ENCODE data around the gene AKAP13. TPM values are rescaled to one million over a fixed set of nuclear protein-coding genes. Genes with fewer than 3 reads are reported as not detected.

AKAP13 gene
- polyA plus RNA-seq, 2 of the 4 experiments (the other 2 are of a cell fraction), result 20.4 to 28.8 TPM

GRCh38 chr15:85557385-85557784 lies 177.0 kb downstream of the AKAP13 start:
- Histone ChIP-seq H3K4me1 (no peaks in the 10 kb centered on the region), H3K4me2 (no peak overlapping the region), H3K27ac (no peak overlapping the region), H3K4me3 (no peak overlapping the region), H3K9me3 (no peaks in the 10 kb centered on the region)
- DNase-seq (ENCODE audit: low read depth in 1 of 2, low spot score in 1 of 2) (no peak), ATAC-seq (no peak), FAIRE-seq (no peak)
- POLR2A ChIA-PET, result no interaction called here
- TF ChIP-seq ZSCAN20 (CRISPR knock-in tag; IDR thresholded peaks at IDR 0.05) (no peak), NFE2L2 (conservative IDR thresholded peaks at IDR 0.05; ENCODE audit: low read length) (no peak), JUN (IDR thresholded peaks at IDR 0.05) (no peak), ZNF302 (CRISPR knock-in tag; IDR thresholded peaks at IDR 0.05) (no peak), SMC3 (IDR thresholded peaks at IDR 0.05) (no peak), FOSB (CRISPR knock-in tag; IDR thresholded peaks at IDR 0.05) (no peak), BCL3 (IDR thresholded peaks at IDR 0.05) (no peak), NPAS2 (CRISPR knock-in tag; IDR thresholded peaks at IDR 0.05; ENCODE audit: borderline replicate concordance) (no peak), MAX (IDR thresholded peaks at IDR 0.05) (no peak), CTCF (IDR thresholded peaks at IDR 0.05) (no peak), ZFP36 (IDR thresholded peaks at IDR 0.05; ENCODE audit: borderline replicate concordance, partially characterized antibody) (no peak), RARB (CRISPR knock-in tag; IDR thresholded peaks at IDR 0.05) (no peak), CEBPB (IDR thresholded peaks at IDR 0.05) (no peak), RFX5 (IDR thresholded peaks at IDR 0.05) (no peak), CBX8 (IDR thresholded peaks at IDR 0.05) (no peak), NR3C1 (IDR thresholded peaks at IDR 0.05) (no peak)
- WGBS (ENCODE audit: missing lambda C conversion rate), result 80% methylated on average over 6 of the region's 6 CpGs
- CTCF ChIA-PET, result interaction anchor here (2.0 to 3.0 kb wide), 2 partner anchors 53 to 226 kb away, joined by 5 to 11 read pairs; no protein-coding TSS in a partner anchor

- Histone ChIP-seq H3K9me3 (no peaks in the 10 kb centered on the region), H3K4me2 (no peak overlapping the region), H3K4me1 (peaks cover 12% of the 10 kb centered on the region), H3K27ac (no peak overlapping the region; a peak in 1 of 6 replicates), H3K4me3 (no peak overlapping the region)
- ChIA-PET POLR2A (no interaction called here), CTCF (interaction anchor here (1.0 to 1.7 kb wide), 4 partner anchors 10 to 53 kb away, joined by 3 to 5 read pairs (median 4); no protein-coding TSS in a partner anchor)
- FAIRE-seq (no peak), DNase-seq (ENCODE audit: low read depth in 1 of 2, low spot score in 1 of 2) (no peak), ATAC-seq (no peak)
- no peak for TF ChIP-seq CBX8 (IDR thresholded peaks at IDR 0.05)
- TF ChIP-seq CTCF (IDR thresholded peaks at IDR 0.05), result no peak
- TF ChIP-seq CBX2 (IDR thresholded peaks at IDR 0.05; ENCODE audit: borderline replicate concordance, low read depth), result no peak
- TF ChIP-seq HES2 (IDR thresholded peaks at IDR 0.05), result no peak
- TF ChIP-seq BHLHE40 (IDR thresholded peaks at IDR 0.05; ENCODE audit: low read depth, low read length), result no peak
- no peak for TF ChIP-seq NR3C1 (IDR thresholded peaks at IDR 0.05)
- TF ChIP-seq MAFK (IDR thresholded peaks at IDR 0.05; ENCODE audit: partially characterized antibody), result no peak
- no peak for TF ChIP-seq HOXB5 (CRISPR knock-in tag; IDR thresholded peaks at IDR 0.05)
- TF ChIP-seq TFCP2L1 (CRISPR knock-in tag; IDR thresholded peaks at IDR 0.05), result no peak
- no peak for TF ChIP-seq E2F6 (IDR thresholded peaks at IDR 0.05; ENCODE audit: borderline replicate concordance, low read depth)
- 75% methylated on average over 5 of the region's 5 CpGs for WGBS (ENCODE audit: missing lambda C conversion rate)
Observed at GRCh38 chr15:85558848-85559247, 178.4 kb downstream of the AKAP13 start.
